RWPE1 (cell line): ENCODE results near the gene BTF3L4.

Experiments
- CTCF ChIA-PET: fragments of 350-600 bp; sonication (Branson Sonifier 250); formaldehyde crosslinking; extraction: SDS; loops from one replicate; lab custom pipeline; 2021; lab: Yijun Ruan, JAX
- POLR2A ChIA-PET: fragments of 400-600 bp; formaldehyde crosslinking; extraction: SDS; loops from one replicate; lab custom pipeline; 2020; ENCODE audit warnings: antibody characterized with exemption; ENCODE audit not compliant: low non-redundant PET; lab: Yijun Ruan, JAX
- DNase-seq: peaks from one replicate; pipeline ENCODE4 v3.0.0; 2012; ENCODE audit warnings: low spot score
- H3K27ac ChIP-seq: fragments of 450-650 bp; 2 replicates; pipeline ENCODE4 v1.5.1; 2017
- CTCF ChIP-seq: fragments of 450-650 bp; conservative IDR thresholded peaks from 2 replicates; pipeline ENCODE4 v1.5.1; 2017; ENCODE audit warnings: low read depth, mild to moderate bottlenecking

Gene BTF3L4

GRCh38 chr1:52122384-52122783 is 66.3 kb downstream of the BTF3L4 start:
- POLR2A ChIA-PET, result no interaction called here
- DNase-seq, result no peak
- CTCF ChIA-PET, result no interaction called here
- no peak for TF ChIP-seq CTCF
- H3K27ac ChIP-seq, result no peak overlapping the region

GRCh38 chr1:52123622-52124021 is 67.5 kb downstream of the BTF3L4 start:
- TF ChIP-seq CTCF, result no peak
- POLR2A ChIA-PET, result no interaction called here
- CTCF ChIA-PET, result interaction anchor here (0.6 to 1.0 kb wide), 2 partner anchors 20 to 173 kb away, joined by 3 to 6 read pairs; no protein-coding TSS in a partner anchor
- no peak for DNase-seq
- H3K27ac ChIP-seq, result no peak overlapping the region

- ChIA-PET CTCF (no interaction called here), POLR2A (no interaction called here)
- DNase-seq, result no peak
- TF ChIP-seq CTCF, result no peak
- no peak overlapping the region for H3K27ac ChIP-seq
Observed at GRCh38 chr1:52125736-52126359, 69.8 kb downstream of the BTF3L4 start.

- DNase-seq, result peak; percentile 69
- TF ChIP-seq CTCF, result peak; percentile 80
- POLR2A ChIA-PET, result interaction anchor here (0.5 to 0.6 kb wide), 2 partner anchors 10 to 224 kb away, joined by 3 to 9 read pairs; no protein-coding TSS in a partner anchor
- no peak overlapping the region for H3K27ac ChIP-seq
- CTCF ChIA-PET, result interaction anchor here (0.6 to 1.7 kb wide), 10 partner anchors 26 to 369 kb away, joined by 3 to 5 read pairs (median 3); no protein-coding TSS in a partner anchor
Observed at GRCh38 chr1:52127181-52128180, 71.4 kb downstream of the BTF3L4 start.

- no peak for TF ChIP-seq CTCF
- H3K27ac ChIP-seq, result no peak overlapping the region
- DNase-seq, result peak; percentile 86
- ChIA-PET POLR2A (no interaction called here), CTCF (interaction anchor here (0.6 to 2.3 kb wide), 2 partner anchors 27 to 157 kb away, joined by 4 to 8 read pairs; no protein-coding TSS in a partner anchor)
Observed at GRCh38 chr1:52139817-52140540, 83.9 kb downstream of the BTF3L4 start.
